CD14-positive monocyte (primary cell): ENCODE data around the gene LRRC4B. TPM values are rescaled to one million over a fixed set of nuclear protein-coding genes. Genes with fewer than 3 reads are reported as not detected.
"Not testable (repeated sequence)": the region's sequence is repeated elsewhere in the genome, so short reads cannot be mapped to it uniquely, and the experiment has no call there.

Source experiments
- DNase-seq, 3 donors: peaks; one replicate each; pipeline ENCODE4 v3.0.0-alpha.2; 2011 to 2022
- H2AFZ ChIP-seq: 2 replicates; pipeline ENCODE4 v1.6.0; 2012; ENCODE audit warnings: mild to moderate bottlenecking, low read depth, low read length, inconsistent platforms; ENCODE audit not compliant: insufficient read depth, poor library complexity, severe bottlenecking
- H3K27ac ChIP-seq, 2 donors: 1 replicate in 1 of 2; 2 replicates in 1 of 2; pipeline ENCODE4 v1.5.1; 2012 to 2013; ENCODE audit warnings: low read length in 2 of 2, control low read depth in 1 of 2, inconsistent platforms in 1 of 2, low read depth in 1 of 2, mild to moderate bottlenecking in 1 of 2
- H3K27me3 ChIP-seq, 2 donors: one replicate each; pipeline versions ENCODE4 v1.6.0 to v1.6.1; 2011 to 2013; ENCODE audit warnings: low read length in 2 of 2; ENCODE audit not compliant: control insufficient read depth in 2 of 2, insufficient read depth in 2 of 2
- H3K36me3 ChIP-seq, 2 donors: replicated peaks in 1 of 2; 1 replicate in 1 of 2; 2 replicates in 1 of 2; pipeline versions ENCODE4 v1.5.1 to v1.6.1; 2012 to 2013; ENCODE audit warnings: low read length in 2 of 2, control low read depth in 1 of 2, inconsistent platforms in 1 of 2, mild to moderate bottlenecking in 1 of 2; ENCODE audit not compliant: insufficient read depth in 2 of 2, control insufficient read depth in 1 of 2
- H3K4me1 ChIP-seq, 2 donors: 1 replicate in 1 of 2; 2 replicates in 1 of 2; pipeline versions ENCODE4 v1.5.1 to v1.6.1; 2012 to 2013; ENCODE audit warnings: low read length in 2 of 2, control low read depth in 1 of 2, inconsistent platforms in 1 of 2, mild to moderate bottlenecking in 1 of 2, moderate library complexity in 1 of 2; ENCODE audit not compliant: insufficient read depth in 2 of 2, control insufficient read depth in 1 of 2
- H3K4me2 ChIP-seq: replicated peaks from 2 replicates; pipeline ENCODE3; 2012; ENCODE audit warnings: low read length, moderate library complexity, mild to moderate bottlenecking; ENCODE audit not compliant: poor library complexity, severe bottlenecking; ENCODE audit errors: extremely low read depth
- H3K4me3 ChIP-seq, 3 experiments: fragments of 200-600 bp in 1 of 3; sonication (generic) in 1 of 3; replicated peaks in 1 of 3; 1 replicate in 2 of 3; 2 replicates in 1 of 3; pipeline ENCODE4 v1.5.1; 2011 to 2013; ENCODE audit warnings: low read length in 3 of 3, mild to moderate bottlenecking in 3 of 3, control low read depth in 2 of 3, low read depth in 2 of 3, inconsistent platforms in 1 of 3, moderate library complexity in 1 of 3
- H3K79me2 ChIP-seq: 2 replicates; pipeline ENCODE4 v1.6.0; 2012; ENCODE audit warnings: mild to moderate bottlenecking, control low read depth, inconsistent platforms, low read length, moderate library complexity; ENCODE audit not compliant: insufficient read depth
- H3K9ac ChIP-seq: 2 replicates; pipeline ENCODE4 v1.6.0; 2017; ENCODE audit warnings: low read length, mild to moderate bottlenecking; ENCODE audit not compliant: insufficient read depth, poor library complexity, severe bottlenecking
- H3K9me3 ChIP-seq, 2 donors: replicated peaks in 1 of 2; 1 replicate in 1 of 2; 2 replicates in 1 of 2; pipeline versions ENCODE4 v1.5.1 to v1.6.1; 2012 to 2013; ENCODE audit warnings: low read length in 2 of 2, control low read depth in 1 of 2; ENCODE audit not compliant: control insufficient read depth in 1 of 2, insufficient read depth in 1 of 2
- H4K20me1 ChIP-seq: 2 replicates; pipeline ENCODE4 v1.6.0; 2012; ENCODE audit warnings: mild to moderate bottlenecking, low read length, control low read depth, moderate library complexity; ENCODE audit not compliant: insufficient read depth
- H3K27ac Mint-ChIP-seq, 7 donors: one replicate each; pipeline ENCODE4 v1.8.0; 2020; ENCODE audit warnings: mild to moderate bottlenecking in 7 of 7, mixed read lengths in 7 of 7, moderate library complexity in 6 of 7, inconsistent platforms in 2 of 7
- H3K27me3 Mint-ChIP-seq, 3 donors: one replicate each; pipeline ENCODE4 v1.8.0; 2021 to 2022; ENCODE audit warnings: low read depth in 3 of 3, mild to moderate bottlenecking in 3 of 3, mixed read lengths in 3 of 3, moderate library complexity in 3 of 3, inconsistent platforms in 1 of 3
- H3K36me3 Mint-ChIP-seq, 2 donors: one replicate each; pipeline ENCODE4 v1.8.0; 2020; ENCODE audit warnings: mixed read lengths in 2 of 2, inconsistent platforms in 1 of 2, mild to moderate bottlenecking in 1 of 2
- H3K4me1 Mint-ChIP-seq: one replicate; pipeline ENCODE4 v1.8.0; 2020; ENCODE audit warnings: mild to moderate bottlenecking, mixed read lengths
- H3K4me3 Mint-ChIP-seq, 2 donors: one replicate each; pipeline ENCODE4 v1.8.0; 2020; ENCODE audit warnings: mild to moderate bottlenecking in 2 of 2, mixed read lengths in 2 of 2, moderate library complexity in 1 of 2
- H3K9me3 Mint-ChIP-seq, 7 donors: one replicate each; pipeline ENCODE4 v1.8.0; 2020 to 2022; ENCODE audit warnings: mixed read lengths in 7 of 7, mild to moderate bottlenecking in 6 of 7, moderate library complexity in 6 of 7, inconsistent platforms in 2 of 7
- CTCF ChIP-seq: fragments of 200-600 bp; IDR thresholded peaks from one replicate; pipeline ENCODE4 v1.8.0; 2022; ENCODE audit warnings: antibody characterized with exemption, mild to moderate bottlenecking
- WGBS: methylation state at CpG from one replicate; pipeline ENCODE4 v1.1.5; 2013; ENCODE audit warnings: missing lambda C conversion rate; ENCODE audit not compliant: insufficient coverage; 5-methylcytosine and 5-hydroxymethylcytosine counted together
- intact Hi-C, 2 donors: fragments of 100-400 bp; cut with micrococcal nuclease; formaldehyde crosslinking; loops; one replicate each; pipeline versions ENCODE4 v1.15.0 to v1.15.1; 2023
- polyA plus RNA-seq, 3 donors: library from polyadenylated mRNA; depleted of rRNA in 1 of 3; unstranded in 2 of 3; stranded (reverse) in 1 of 3; fragments of 300-500 nt in 2 of 3; fragments of >200 nt in 1 of 3; fragmentation: Illumina TruSeq in 2 of 3; gene quantifications; 1 replicate in 2 of 3; 2 replicates in 1 of 3; pipeline ENCODE4 v1.2.3, GENCODE V29; 2012 to 2021

LRRC4B gene
- polyA plus RNA-seq, 3 donors, result not detected

GRCh38 chr19:50590191-50590590 is 22.0 kb upstream of the LRRC4B start:
- Mint-ChIP-seq H3K4me3 (no peak overlapping the region), H3K9me3 (peaks cover 0 to 6% (median 3%) of the 10 kb centered on the region in 7 donors), H3K27ac (no peak overlapping the region), H3K36me3 (no peaks in the 10 kb centered on the region), H3K4me1 (no peaks in the 10 kb centered on the region), H3K27me3 (peaks cover 4 to 17% (median 11%) of the 10 kb centered on the region in 3 donors)
- WGBS, result 97% methylated on average over 3 of the region's 3 CpGs
- no peaks in the 10 kb centered on the region for H4K20me1 ChIP-seq
- H3K36me3 ChIP-seq, result no peaks in the 10 kb centered on the region
- no peak for TF ChIP-seq CTCF
- H3K4me3 ChIP-seq, result no peak overlapping the region
- no peak overlapping the region for H2AFZ ChIP-seq
- H3K4me1 ChIP-seq, result no peaks in the 10 kb centered on the region
- H3K4me2 ChIP-seq, result no peak overlapping the region
- no peak for DNase-seq
- no peaks in the 10 kb centered on the region for H3K79me2 ChIP-seq
- no peaks in the 10 kb centered on the region for H3K9me3 ChIP-seq
- intact Hi-C loops, result no loop called here
- no peak overlapping the region for H3K9ac ChIP-seq
- no peak overlapping the region for H3K27ac ChIP-seq
- no peaks in the 10 kb centered on the region for H3K27me3 ChIP-seq

- 95% methylated on average over 11 of the region's 24 CpGs for WGBS
These were observed 13.8 kb upstream of the LRRC4B start for GRCh38 chr19:50581795-50582660.

More at GRCh38 chr19:50581795-50582660, 13.8 kb upstream of the LRRC4B start:
- H4K20me1 ChIP-seq, H3K79me2 ChIP-seq, H3K27me3 ChIP-seq, H3K4me1 ChIP-seq, H3K9ac ChIP-seq, H3K27ac ChIP-seq, H3K36me3 ChIP-seq, H3K36me3 Mint-ChIP-seq, H2AFZ ChIP-seq, DNase-seq, H3K4me2 ChIP-seq, H3K4me3 Mint-ChIP-seq, H3K9me3 Mint-ChIP-seq, H3K9me3 ChIP-seq, H3K4me1 Mint-ChIP-seq, intact Hi-C loops, H3K4me3 ChIP-seq: not testable (repeated sequence)
- H3K27ac Mint-ChIP-seq, result peak overlapping the region in 1 of 7 donors; percentile 79
- H3K27me3 Mint-ChIP-seq, result peaks cover 6 to 11% (median 11%) of the 10 kb centered on the region in 3 donors
